Osteoblast (primary cell): ENCODE results near the gene OR5A1. TPM values are rescaled to one million over a fixed set of nuclear protein-coding genes. Genes with fewer than 3 reads are reported as not detected.

ENCODE experiments used
- DNase-seq: peaks from one replicate; pipeline ENCODE4 v3.0.0; 2011; ENCODE audit warnings: low spot score, mixed read lengths; ENCODE audit not compliant: insufficient read length; ENCODE audit errors: missing footprints
- H2AFZ ChIP-seq: 2 replicates; pipeline ENCODE4 v1.6.0; 2011; ENCODE audit warnings: mild to moderate bottlenecking, low read length
- H3K27ac ChIP-seq: 2 replicates; pipeline ENCODE4 v1.5.1; 2011; ENCODE audit warnings: mild to moderate bottlenecking, low read depth, low read length, moderate library complexity
- H3K27me3 ChIP-seq: 2 replicates; pipeline ENCODE4 v1.6.0; 2012; ENCODE audit warnings: mild to moderate bottlenecking, control low read depth, inconsistent platforms, low read length, moderate library complexity; ENCODE audit not compliant: insufficient read depth
- H3K36me3 ChIP-seq: 2 replicates; pipeline ENCODE4 v1.5.1; 2011; ENCODE audit warnings: mild to moderate bottlenecking, low read length, control low read depth, moderate library complexity; ENCODE audit not compliant: insufficient read depth
- H3K4me1 ChIP-seq: 2 replicates; pipeline ENCODE4 v1.5.1; 2011; ENCODE audit warnings: mild to moderate bottlenecking, low read length, control low read depth, moderate library complexity; ENCODE audit not compliant: insufficient read depth
- H3K4me2 ChIP-seq: 2 replicates; pipeline ENCODE4 v1.6.0; 2011; ENCODE audit warnings: mild to moderate bottlenecking, low read length; ENCODE audit not compliant: insufficient read depth
- H3K4me3 ChIP-seq: fragments of 200-600 bp; sonication (generic); 3 replicates; pipeline ENCODE4 v1.5.1; 2012; ENCODE audit warnings: mild to moderate bottlenecking, low read length, inconsistent platforms; ENCODE audit not compliant: insufficient read depth
- H3K79me2 ChIP-seq: 2 replicates; pipeline ENCODE4 v1.6.0; 2012; ENCODE audit warnings: mild to moderate bottlenecking, low read length, control low read depth, inconsistent platforms; ENCODE audit not compliant: insufficient read depth
- H3K9me3 ChIP-seq: 2 replicates; pipeline ENCODE4 v1.5.1; 2011; ENCODE audit warnings: low read depth, low read length, control low read depth
- H4K20me1 ChIP-seq: 2 replicates; pipeline ENCODE4 v1.6.0; 2012; ENCODE audit warnings: mild to moderate bottlenecking, low read length, control low read depth; ENCODE audit not compliant: insufficient read depth
- total RNA-seq: library from RNA; depleted of rRNA; stranded (reverse); fragments of >200 nt; gene quantifications from 2 replicates; pipeline ENCODE4 v1.2.3, GENCODE V29; 2012
- TF ChIP-seq, protein P1 (sequence below): IDR thresholded peaks from 2 replicates; pipeline ENCODE4 v1.5.1; 2011; ENCODE audit warnings: mild to moderate bottlenecking, low read depth, low read length, moderate library complexity; ENCODE audit errors: extremely low read depth

OR5A1 gene
- total RNA-seq, 1 donor, result not detected

- Histone ChIP-seq H3K79me2 (no peaks in the 10 kb centered on the region), H3K9me3 (no peaks in the 10 kb centered on the region), H3K4me3 (no peak overlapping the region), H3K27ac (no peak overlapping the region), H4K20me1 (no peaks in the 10 kb centered on the region), H3K4me2 (no peak overlapping the region), H3K27me3 (no peaks in the 10 kb centered on the region), H3K36me3 (no peaks in the 10 kb centered on the region), H3K4me1 (no peaks in the 10 kb centered on the region), H2AFZ (no peak overlapping the region)
- TF ChIP-seq, protein P1, sequence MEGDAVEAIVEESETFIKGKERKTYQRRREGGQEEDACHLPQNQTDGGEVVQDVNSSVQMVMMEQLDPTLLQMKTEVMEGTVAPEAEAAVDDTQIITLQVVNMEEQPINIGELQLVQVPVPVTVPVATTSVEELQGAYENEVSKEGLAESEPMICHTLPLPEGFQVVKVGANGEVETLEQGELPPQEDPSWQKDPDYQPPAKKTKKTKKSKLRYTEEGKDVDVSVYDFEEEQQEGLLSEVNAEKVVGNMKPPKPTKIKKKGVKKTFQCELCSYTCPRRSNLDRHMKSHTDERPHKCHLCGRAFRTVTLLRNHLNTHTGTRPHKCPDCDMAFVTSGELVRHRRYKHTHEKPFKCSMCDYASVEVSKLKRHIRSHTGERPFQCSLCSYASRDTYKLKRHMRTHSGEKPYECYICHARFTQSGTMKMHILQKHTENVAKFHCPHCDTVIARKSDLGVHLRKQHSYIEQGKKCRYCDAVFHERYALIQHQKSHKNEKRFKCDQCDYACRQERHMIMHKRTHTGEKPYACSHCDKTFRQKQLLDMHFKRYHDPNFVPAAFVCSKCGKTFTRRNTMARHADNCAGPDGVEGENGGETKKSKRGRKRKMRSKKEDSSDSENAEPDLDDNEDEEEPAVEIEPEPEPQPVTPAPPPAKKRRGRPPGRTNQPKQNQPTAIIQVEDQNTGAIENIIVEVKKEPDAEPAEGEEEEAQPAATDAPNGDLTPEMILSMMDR, result no peak
- no peak for DNase-seq
Measured at GRCh38 chr11:59403546-59403945, 32.7 kb upstream of the OR5A1 start.

DNA sequence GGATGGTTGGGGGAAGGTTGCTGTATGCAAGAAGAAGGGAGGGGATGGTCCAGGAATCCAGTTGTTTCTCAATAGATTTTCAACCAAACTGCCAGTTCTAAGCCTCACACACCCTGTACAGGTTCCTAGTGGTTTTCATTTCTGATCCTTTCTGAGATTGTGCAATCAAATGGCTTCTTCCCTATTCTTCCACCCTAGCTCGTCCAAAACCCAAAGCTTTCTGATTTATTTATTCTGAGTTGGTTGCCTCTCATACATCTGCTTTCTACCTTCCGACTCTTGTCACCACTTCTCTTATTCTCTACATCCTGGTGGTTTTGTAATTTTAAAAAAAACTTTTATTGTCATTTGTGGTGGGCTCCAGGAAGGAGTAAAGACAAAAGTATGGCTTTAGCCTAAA, 22.6 kb upstream of the OR5A1 start:
- no peaks in the 10 kb centered on the region for H3K36me3 ChIP-seq
- no peak overlapping the region for H2AFZ ChIP-seq
- H3K9me3 ChIP-seq, result no peaks in the 10 kb centered on the region
- no peak overlapping the region for H3K27ac ChIP-seq
- no peaks in the 10 kb centered on the region for H3K79me2 ChIP-seq
- H3K4me1 ChIP-seq, result no peaks in the 10 kb centered on the region
- H3K4me2 ChIP-seq, result no peak overlapping the region
- no peak for DNase-seq
- no peak overlapping the region for H3K4me3 ChIP-seq
- H4K20me1 ChIP-seq, result no peaks in the 10 kb centered on the region
- H3K27me3 ChIP-seq, result no peaks in the 10 kb centered on the region
- TF ChIP-seq, protein P1, result no peak

- H3K36me3 ChIP-seq, result no peaks in the 10 kb centered on the region
- no peak for DNase-seq
- no peak overlapping the region for H3K4me2 ChIP-seq
- H3K9me3 ChIP-seq, result no peaks in the 10 kb centered on the region
- no peaks in the 10 kb centered on the region for H3K79me2 ChIP-seq
- H2AFZ ChIP-seq, result no peak overlapping the region
- TF ChIP-seq, protein P1, result no peak
- H4K20me1 ChIP-seq, result no peaks in the 10 kb centered on the region
- H3K27ac ChIP-seq, result no peak overlapping the region
- H3K4me3 ChIP-seq, result no peak overlapping the region
- H3K4me1 ChIP-seq, result no peaks in the 10 kb centered on the region
- H3K27me3 ChIP-seq, result no peaks in the 10 kb centered on the region
Measured at GRCh38 chr11:59415111-59415510, 21.2 kb upstream of the OR5A1 start.

- Histone ChIP-seq H3K27ac (no peak overlapping the region), H3K36me3 (no peaks in the 10 kb centered on the region), H3K9me3 (no peaks in the 10 kb centered on the region), H3K4me1 (no peaks in the 10 kb centered on the region), H3K4me3 (no peak overlapping the region), H2AFZ (no peak overlapping the region), H3K79me2 (no peaks in the 10 kb centered on the region), H3K27me3 (no peaks in the 10 kb centered on the region), H3K4me2 (no peak overlapping the region), H4K20me1 (no peaks in the 10 kb centered on the region)
- no peak for DNase-seq
- TF ChIP-seq, protein P1, result no peak
Measured at GRCh38 chr11:59416613-59417012, 19.7 kb upstream of the OR5A1 start.
